Measurements from ENCODE around the gene VWA5B1. TPM values are rescaled to one million over a fixed set of nuclear protein-coding genes. Genes with fewer than 3 reads are reported as not detected.

VWA5B1 gene
- total and polyA plus RNA-seq, 2 of the 4 experiments (the other 2 are of a cell fraction), result not detected

GRCh38 chr1:20367116-20367585 lies 76.5 kb downstream of the VWA5B1 start:
- Histone ChIP-seq H3K36me3 (ENCODE audit: control insufficient read depth, insufficient read depth, low read length) (no peaks in the 10 kb centered on the region), H2BK120ac (ENCODE audit: low read depth, low read length) (no peak overlapping the region), H2AK5ac (ENCODE audit: low read depth, low read length) (no peak overlapping the region; the same call in 1 of the 2 replicates), H2BK20ac (ENCODE audit: low read depth, low read length) (no peak overlapping the region), H3K18ac (ENCODE audit: low read depth, low read length) (no peak overlapping the region), H3K14ac (replicated peaks; ENCODE audit: low read depth, low read length) (no peak overlapping the region), H3K9me3 (ENCODE audit: control insufficient read depth, insufficient read depth, low read length) (no peaks in the 10 kb centered on the region), H3K4ac (ENCODE audit: low read depth, low read length) (no peak overlapping the region), H3K56ac (ENCODE audit: extremely low read depth, insufficient read depth, low read length) (no peak overlapping the region), H3K23ac (ENCODE audit: low read depth, low read length) (no peak overlapping the region), H3K9me1 (ENCODE audit: insufficient read depth, low read length) (no peaks in the 10 kb centered on the region), H3K4me3 (ENCODE audit: insufficient read depth, low read depth, low read length) (no peak overlapping the region; the same call in 1 of the 2 replicates), H2AK9ac (replicated peaks; ENCODE audit: low read depth, low read length, poor library complexity) (peak overlapping the region; percentile 51), H2AFZ (replicated peaks; ENCODE audit: low read length, poor library complexity) (peak overlapping the region; percentile 29), H2BK15ac (ENCODE audit: low read depth, low read length) (no peak overlapping the region), H3K4me2 (ENCODE audit: low read depth, low read length) (peak overlapping the region; percentile 70; the same call in 1 of the 2 replicates), H2BK5ac (ENCODE audit: low read depth, low read length, poor library complexity, severe bottlenecking) (no peak overlapping the region), H4K8ac (ENCODE audit: low read depth in 2 of 2, low read length in 2 of 2) (no peak overlapping the region), H3K4me1 (ENCODE audit: control insufficient read depth, insufficient read depth, low read length) (no peaks in the 10 kb centered on the region; the same call in 1 of the 2 replicates), H3K79me1 (ENCODE audit: low read depth in 1 of 2, low read length in 2 of 2) (no peaks in the 10 kb centered on the region), H3K9ac (ENCODE audit: low read depth, low read length) (no peak overlapping the region), H3K27ac (ENCODE audit: insufficient read depth, low read length) (no peak overlapping the region), H3K27me3 (ENCODE audit: control insufficient read depth, insufficient read depth, low read length) (peaks cover 59% of the 10 kb centered on the region), H4K91ac (ENCODE audit: insufficient read depth, low read depth, low read length) (no peak overlapping the region), H4K5ac (ENCODE audit: low read depth, low read length) (no peak overlapping the region), H4K20me1 (ENCODE audit: insufficient read depth, low read length) (no peaks in the 10 kb centered on the region)
- peak; percentile 97 for ATAC-seq (ENCODE audit: low read depth)
- 5% methylated on average over 9 of the region's 11 CpGs; no CpG with 5 or more reads in 1 of the 2 experiments for WGBS, 2 experiments (ENCODE audit: extremely low coverage in 2 of 2, insufficient read length in 1 of 2)
- POLR2A ChIA-PET (ENCODE audit: unreplicated experiment), result no interaction called here
- CTCF ChIA-PET, result interaction anchor here (1.2 to 1.5 kb wide), 2 partner anchors 10 to 154 kb away, joined by 3 read pairs; no protein-coding TSS in a partner anchor
- in situ Hi-C loops (cut with MboI; ENCODE audit: low sequenced_read_pairs), result no loop called here
- dilution Hi-C loops (cut with HindIII; ENCODE audit: low sequenced_read_pairs, unreplicated experiment), result no loop called here
- intact Hi-C loops (cut with micrococcal nuclease), result no loop called here
- TF ChIP-seq MXI1 (IDR thresholded peaks at IDR 0.05; ENCODE audit: borderline replicate concordance, low read depth, low read length) (no peak), SMC3 (IDR thresholded peaks at IDR 0.05; ENCODE audit: low read depth, low read length) (no peak), CTCF (conservative IDR thresholded peaks at IDR 0.05; ENCODE audit: low read depth, low read length) (peak; percentile 53), NFE2L2 (IDR thresholded peaks at IDR 0.05; ENCODE audit: low read depth, low read length) (no peak), BHLHE40 (IDR thresholded peaks at IDR 0.05; ENCODE audit: low read depth, low read length) (no peak), RAD21 (IDR thresholded peaks at IDR 0.05; ENCODE audit: low read length) (peak; percentile 49; the same call in 1 of the 2 replicates), RCOR1 (IDR thresholded peaks at IDR 0.05; ENCODE audit: insufficient replicate concordance, low read length) (no peak), CHD1 (IDR thresholded peaks at IDR 0.05; ENCODE audit: low read depth, low read length) (no peak)
- DNase-seq, result peak; percentile 45
- BruUV-seq (replicated peaks), result no TSS peak

Measured in IMR-90 (cell line).